GM21717 (cell line): ENCODE results near the gene KBTBD4.
A peak's percentile ranks its signal among the peaks of the same experiment; 100 is the strongest.

Experiments
- ATAC-seq: cut with Tn5 transposase; IDR thresholded peaks from one replicate; pipeline ENCODE4 v1.9.1; 2021; ENCODE audit warnings: mild to moderate bottlenecking, moderate library complexity; ENCODE audit not compliant: unreplicated experiment

Gene KBTBD4

GRCh38 chr11:47591764-47592163 lies 13.0 kb upstream of the KBTBD4 start:
- ATAC-seq = no peak

- ATAC-seq = no peak
These were observed 11.4 kb upstream of the KBTBD4 start for GRCh38 chr11:47589977-47590861.

- ATAC-seq = no peak
These were observed 10.8 kb upstream of the KBTBD4 start for GRCh38 chr11:47589584-47589976.

GRCh38 chr11:47589118-47589517 lies 10.3 kb upstream of the KBTBD4 start:
- no peak for ATAC-seq

GRCh38 chr11:47587723-47588326 lies 9.1 kb upstream of the KBTBD4 start:
- ATAC-seq = no peak

GRCh38 chr11:47587039-47587716 lies 8.4 kb upstream of the KBTBD4 start:
- ATAC-seq = no peak

GRCh38 chr11:47586098-47586855 lies 7.5 kb upstream of the KBTBD4 start, which contains the start of gene FAM180B:
Gene FAM180B, plus strand, starts transcription at chr11:47586678. Its CDS starts 91 bp downstream, at chr11:47586769.
- ATAC-seq = no peak

GRCh38 chr11:47583844-47584243 lies 5.1 kb upstream of the KBTBD4 start:
- no peak for ATAC-seq

- no peak for ATAC-seq
These were observed 1.2 kb downstream of the KBTBD4 start for GRCh38 chr11:47577460-47578041.

- ATAC-seq = no peak
These were observed 5.4 kb downstream of the KBTBD4 start for GRCh38 chr11:47573321-47573720.

- ATAC-seq = no peak
These were observed 6.0 kb downstream of the KBTBD4 start for GRCh38 chr11:47572715-47573255.

- ATAC-seq = no peak
These were observed 6.9 kb downstream of the KBTBD4 start for GRCh38 chr11:47571895-47572294.

- no peak for ATAC-seq
These were observed 7.4 kb downstream of the KBTBD4 start for GRCh38 chr11:47571357-47571729.

- no peak for ATAC-seq
These were observed 8.0 kb downstream of the KBTBD4 start for GRCh38 chr11:47570651-47571356.

GRCh38 chr11:47569646-47570045 lies 9.1 kb downstream of the KBTBD4 start:
- ATAC-seq = no peak

- peak; percentile 13 for ATAC-seq
These were observed 12.5 kb downstream of the KBTBD4 start for GRCh38 chr11:47566149-47566698.

- peak; percentile 81 for ATAC-seq
These were observed 13.2 kb downstream of the KBTBD4 start, which contains the start of gene PTPMT1 for GRCh38 chr11:47565340-47566148. Gene PTPMT1, plus strand, starts transcription at chr11:47565599. Its CDS starts 24 bp downstream, at chr11:47565623.

GRCh38 chr11:47564933-47565339 lies 13.8 kb downstream of the KBTBD4 start:
- peak; percentile 2 for ATAC-seq
